DOHH2 (cell line): ENCODE data around the gene PLPPR5.

Source experiments
- EZH2phosphoT487 ChIP-seq: fragments of 200-600 bp; sonication (generic); IDR thresholded peaks from 2 replicates; pipeline ENCODE4 v1.6.1; 2017; ENCODE audit warnings: borderline replicate concordance, mild to moderate bottlenecking, antibody characterized with exemption, low read length, moderate library complexity, mixed read lengths
- TF ChIP-seq, protein P1 (sequence below): fragments of 200-600 bp; sonication (generic); IDR thresholded peaks from one replicate; pipeline ENCODE4 v1.5.1; 2014; ENCODE audit warnings: antibody characterized with exemption, mild to moderate bottlenecking, low read depth, low read length; ENCODE audit not compliant: poor library complexity, severe bottlenecking

DNA sequence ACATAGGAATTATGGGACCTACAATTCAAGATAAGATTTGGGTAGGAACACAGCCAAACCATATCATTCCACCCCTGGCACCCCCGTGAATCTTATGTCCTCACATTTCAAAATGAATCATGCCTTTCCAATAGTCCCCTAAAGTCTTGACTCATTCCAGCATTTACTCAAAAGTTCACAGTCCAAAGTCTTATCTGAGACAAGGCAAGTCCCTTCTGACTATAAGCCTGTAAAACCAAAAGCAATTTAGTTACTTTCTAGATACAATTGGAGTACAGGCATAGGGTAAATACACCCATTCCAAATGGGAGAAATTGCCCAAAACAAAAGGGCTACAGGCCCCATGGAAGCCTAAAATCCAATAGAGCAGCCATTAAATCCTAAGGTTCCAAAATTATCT, 138.9 kb downstream of the PLPPR5 start:
- TF ChIP-seq, protein P1, sequence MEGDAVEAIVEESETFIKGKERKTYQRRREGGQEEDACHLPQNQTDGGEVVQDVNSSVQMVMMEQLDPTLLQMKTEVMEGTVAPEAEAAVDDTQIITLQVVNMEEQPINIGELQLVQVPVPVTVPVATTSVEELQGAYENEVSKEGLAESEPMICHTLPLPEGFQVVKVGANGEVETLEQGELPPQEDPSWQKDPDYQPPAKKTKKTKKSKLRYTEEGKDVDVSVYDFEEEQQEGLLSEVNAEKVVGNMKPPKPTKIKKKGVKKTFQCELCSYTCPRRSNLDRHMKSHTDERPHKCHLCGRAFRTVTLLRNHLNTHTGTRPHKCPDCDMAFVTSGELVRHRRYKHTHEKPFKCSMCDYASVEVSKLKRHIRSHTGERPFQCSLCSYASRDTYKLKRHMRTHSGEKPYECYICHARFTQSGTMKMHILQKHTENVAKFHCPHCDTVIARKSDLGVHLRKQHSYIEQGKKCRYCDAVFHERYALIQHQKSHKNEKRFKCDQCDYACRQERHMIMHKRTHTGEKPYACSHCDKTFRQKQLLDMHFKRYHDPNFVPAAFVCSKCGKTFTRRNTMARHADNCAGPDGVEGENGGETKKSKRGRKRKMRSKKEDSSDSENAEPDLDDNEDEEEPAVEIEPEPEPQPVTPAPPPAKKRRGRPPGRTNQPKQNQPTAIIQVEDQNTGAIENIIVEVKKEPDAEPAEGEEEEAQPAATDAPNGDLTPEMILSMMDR: no peak
- no peak for TF ChIP-seq EZH2phosphoT487
